NK-92 treated with Interleukin-12 subunit alpha and Interleukin-12 subunit beta, amount 100 ng/mL, for 24 hours (cell line): Measurements from ENCODE around the gene SPON1.

ENCODE experiments used
- DNase-seq: peaks from one replicate; lab custom pipeline; 2025; lab: John Stamatoyannopoulos, UW

Gene SPON1

GRCh38 chr11:14036469-14036868, 73.9 kb downstream of the SPON1 start:
- no peak for DNase-seq

- no peak for DNase-seq
Measured at GRCh38 chr11:14041040-14041439, 78.5 kb downstream of the SPON1 start.

GRCh38 chr11:14041565-14041964, 79.0 kb downstream of the SPON1 start:
- DNase-seq, result no peak

DNA sequence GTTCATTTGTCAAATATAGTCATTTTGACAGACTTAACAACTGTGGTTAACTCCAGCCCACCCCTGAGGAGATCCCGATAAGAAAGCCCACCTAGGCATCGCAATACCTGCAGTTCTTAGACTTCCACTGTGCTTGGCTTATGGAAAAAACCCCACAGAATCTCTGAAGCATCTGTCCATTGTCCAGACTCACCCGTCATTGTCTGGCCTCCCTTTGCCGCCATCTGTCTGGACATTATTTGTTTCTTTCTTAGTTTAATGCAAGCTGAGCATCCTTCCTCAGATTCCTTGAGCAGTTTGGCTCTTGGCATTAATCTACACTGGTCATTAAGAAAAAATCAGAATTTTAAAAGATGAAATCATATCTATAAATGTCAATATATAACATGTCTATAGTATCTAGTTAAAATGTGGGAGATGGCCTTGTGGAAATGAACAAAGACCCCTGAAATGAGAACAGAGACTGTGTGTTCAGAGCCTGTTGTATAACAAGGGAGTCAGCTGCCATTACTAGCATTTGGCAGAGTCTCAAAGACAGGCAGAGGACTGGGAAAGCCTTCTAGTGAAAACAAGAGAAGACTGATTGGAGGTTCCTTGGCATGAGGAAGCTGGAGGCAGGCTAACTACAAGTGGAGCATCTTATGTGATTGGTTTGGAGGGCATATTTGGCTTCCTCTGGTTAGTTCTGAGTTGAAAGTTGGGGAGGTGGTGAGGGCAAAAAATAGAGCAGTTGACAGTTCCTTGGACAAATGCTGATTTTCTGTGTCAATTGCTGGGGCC, 80.4 kb downstream of the SPON1 start:
- no peak for DNase-seq

DNA sequence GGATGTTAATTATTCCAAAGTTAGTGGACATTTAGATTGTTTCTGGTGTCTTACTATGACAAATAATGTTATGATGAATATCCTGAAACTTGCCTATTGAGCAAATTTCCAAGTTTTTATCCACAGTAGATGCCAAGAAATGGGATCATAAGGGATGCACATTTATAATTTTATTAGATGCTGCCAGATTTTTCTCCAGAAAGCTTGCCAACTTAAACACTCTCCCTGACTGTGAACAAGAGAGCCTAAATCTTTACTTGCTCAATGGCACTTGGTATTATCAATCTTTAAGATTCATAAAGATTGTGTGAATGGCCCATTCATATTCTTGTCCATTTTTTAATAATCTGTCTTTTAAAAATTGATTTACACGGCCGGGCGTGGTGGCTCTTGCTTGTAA, 82.4 kb downstream of the SPON1 start:
- DNase-seq, result no peak

- no peak for DNase-seq
Measured at GRCh38 chr11:14045417-14045816, 82.9 kb downstream of the SPON1 start.

- no peak for DNase-seq
Measured at GRCh38 chr11:14052198-14052597, 89.7 kb downstream of the SPON1 start.

- no peak for DNase-seq
Measured at GRCh38 chr11:14054116-14055107, 91.9 kb downstream of the SPON1 start.

GRCh38 chr11:14055936-14056335, 93.4 kb downstream of the SPON1 start:
- DNase-seq, result no peak

DNA sequence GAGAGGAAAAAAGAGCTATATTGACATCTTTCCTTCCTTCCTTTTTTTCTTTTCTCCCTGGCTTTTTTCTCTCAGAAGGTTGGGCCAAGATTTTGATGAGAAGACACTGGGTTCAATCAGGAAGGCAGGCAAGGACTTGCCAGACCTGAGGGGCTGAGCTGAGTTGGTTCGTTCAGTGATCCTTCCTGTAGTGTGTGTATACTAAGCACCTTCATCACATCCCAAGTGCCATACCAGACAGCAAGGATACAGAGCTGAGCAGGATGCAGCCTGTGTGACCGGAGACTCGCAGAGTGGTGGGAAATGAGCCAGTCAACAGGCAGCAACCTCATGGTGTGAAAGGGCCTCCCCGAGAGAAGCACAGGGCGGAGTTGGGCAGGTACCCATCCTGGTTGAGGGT, 95.5 kb downstream of the SPON1 start:
- DNase-seq, result no peak

- no peak for DNase-seq
Measured at GRCh38 chr11:14059491-14059890, 97.0 kb downstream of the SPON1 start.

- DNase-seq, result no peak
Measured at GRCh38 chr11:14061721-14062120, 99.2 kb downstream of the SPON1 start.

DNA sequence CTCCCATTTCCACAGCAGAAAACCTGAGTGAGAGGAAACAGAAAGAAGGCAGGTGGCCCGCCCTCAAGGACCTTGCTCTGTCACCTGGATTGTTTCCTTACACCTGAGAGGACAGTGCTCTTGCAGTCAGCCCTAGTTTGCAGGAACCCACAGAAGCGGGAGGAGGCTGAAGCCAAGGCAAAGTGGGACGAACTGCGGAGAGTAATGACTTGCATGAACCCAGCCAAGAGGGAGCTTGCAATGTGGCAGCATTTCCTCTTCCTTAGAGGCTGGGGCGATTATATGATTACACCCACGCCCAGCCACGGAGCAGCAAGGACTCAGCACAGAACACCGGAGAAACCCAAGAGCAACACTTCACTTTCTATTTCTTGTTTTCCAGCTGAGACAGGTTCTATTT, 102.6 kb downstream of the SPON1 start:
- no peak for DNase-seq

DNA sequence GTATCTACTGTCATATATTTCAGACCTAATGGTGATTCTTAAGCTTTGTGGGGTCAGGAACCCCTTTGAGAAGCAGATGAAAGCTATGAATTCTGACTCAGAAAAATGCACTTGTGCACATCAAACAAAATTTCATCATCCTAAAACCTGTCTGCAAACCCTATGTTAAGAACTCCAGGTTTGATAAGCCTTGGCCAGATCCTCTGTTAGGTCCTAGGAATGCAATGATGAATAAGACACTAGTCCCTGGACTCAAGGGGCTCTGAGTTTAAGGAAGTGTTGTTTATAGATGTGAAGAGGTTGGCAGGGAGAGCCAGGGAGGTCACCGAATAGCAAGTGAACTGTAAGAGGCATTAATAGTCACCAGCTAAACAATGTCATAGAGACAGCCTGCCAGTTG, 103.2 kb downstream of the SPON1 start:
- DNase-seq, result no peak

- DNase-seq, result no peak
Measured at GRCh38 chr11:14067686-14068085, 105.2 kb downstream of the SPON1 start.

GRCh38 chr11:14070896-14071295, 108.4 kb downstream of the SPON1 start:
- DNase-seq, result no peak

GRCh38 chr11:14073849-14074476, 111.4 kb downstream of the SPON1 start:
- DNase-seq, result no peak

DNA sequence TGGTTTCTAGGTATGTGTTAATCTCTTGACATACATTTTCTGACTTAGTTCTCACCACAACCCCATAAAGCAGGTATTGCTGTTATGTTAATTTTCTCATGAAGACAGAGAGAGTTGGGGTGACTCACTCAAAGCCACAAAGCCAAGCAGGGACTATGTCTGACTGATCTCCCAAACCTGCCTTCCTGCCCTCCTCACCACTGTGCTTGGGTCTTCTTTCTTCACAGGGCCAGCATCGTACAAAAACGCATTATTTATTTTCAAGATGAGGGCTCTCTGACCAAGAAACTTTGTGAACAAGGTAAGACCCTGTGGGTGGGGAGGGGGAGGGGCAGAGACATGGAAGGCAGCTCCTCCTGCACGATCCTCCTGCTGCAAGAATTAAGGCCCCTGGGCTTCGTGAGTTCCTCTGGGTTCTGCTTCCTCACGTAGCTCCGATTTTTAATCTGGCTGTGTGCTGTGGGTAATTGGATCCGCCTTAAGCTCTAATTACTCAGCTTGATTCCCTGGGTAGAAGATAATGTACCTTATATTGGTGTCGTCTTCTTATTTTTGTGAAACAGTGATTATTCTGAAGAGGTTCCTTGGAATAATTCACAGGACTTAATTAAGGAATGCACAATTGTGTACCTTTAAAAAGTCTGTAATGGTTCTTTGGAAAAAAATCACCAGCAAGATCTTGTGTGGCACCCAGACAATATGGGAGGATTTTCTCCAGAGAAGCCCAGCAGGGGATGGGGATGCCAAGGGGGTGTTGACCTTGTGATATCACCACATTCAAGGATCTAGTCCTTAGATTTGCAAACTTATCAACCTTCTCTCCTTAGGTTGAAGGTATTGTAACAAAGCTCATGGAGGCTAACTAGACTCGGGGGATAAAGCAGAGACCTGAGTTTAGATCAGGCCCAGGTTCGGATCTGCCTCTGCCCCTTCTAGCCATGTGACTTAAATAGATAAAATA, 112.9 kb downstream of the SPON1 start:
- peak; percentile 35 for DNase-seq

GRCh38 chr11:14079011-14079410, 116.5 kb downstream of the SPON1 start:
- no peak for DNase-seq

DNA sequence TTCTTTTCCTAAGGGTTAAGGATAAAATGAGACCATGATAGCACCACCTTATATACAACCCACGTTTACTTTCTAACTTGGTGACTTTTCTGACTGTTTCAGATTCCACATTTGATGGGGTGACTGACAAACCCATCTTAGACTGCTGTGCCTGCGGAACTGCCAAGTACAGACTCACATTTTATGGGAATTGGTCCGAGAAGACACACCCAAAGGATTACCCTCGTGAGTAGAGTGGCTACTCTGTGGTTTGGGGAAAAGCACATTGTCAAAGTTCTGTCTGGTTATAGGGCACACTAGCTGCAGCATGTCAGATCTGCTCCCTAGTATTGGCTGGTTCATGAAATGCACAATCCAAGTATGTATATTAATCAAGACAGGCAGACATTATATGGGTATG, 117.3 kb downstream of the SPON1 start:
- no peak for DNase-seq

DNA sequence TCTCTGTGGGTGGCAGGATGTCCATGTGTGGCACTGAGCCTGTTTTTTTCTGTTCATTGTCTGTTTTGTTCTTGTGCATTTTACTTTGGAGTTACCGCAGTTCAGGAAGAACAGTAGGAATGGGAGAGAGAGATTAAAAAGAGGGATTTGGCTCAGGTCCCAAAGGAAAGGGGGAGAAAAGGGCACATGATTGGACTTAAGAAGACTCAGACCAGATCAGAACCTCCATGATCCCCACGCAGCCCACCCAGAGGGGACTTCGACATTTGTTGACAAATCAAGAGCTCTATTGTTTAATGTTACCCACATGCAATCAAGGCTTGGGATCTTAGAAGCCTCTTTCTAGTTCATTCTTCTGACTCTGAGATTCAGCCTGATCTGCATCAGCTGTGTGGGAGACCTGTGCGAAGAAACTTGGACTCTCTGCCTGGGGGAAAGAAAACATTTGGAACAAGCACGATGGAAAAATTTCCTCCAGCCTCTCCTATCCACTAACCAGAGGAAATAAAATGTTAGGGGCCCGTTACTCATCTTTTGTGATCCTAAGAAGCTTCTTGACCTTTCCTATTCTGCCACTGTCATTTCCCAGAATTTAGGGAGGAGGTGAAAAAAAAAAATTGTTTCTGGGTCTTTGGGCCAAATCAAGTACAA, 119.2 kb downstream of the SPON1 start:
- no peak for DNase-seq
